ENCODE data around the gene KRT13. TPM values are rescaled to one million over a fixed set of nuclear protein-coding genes. Genes with fewer than 3 reads are reported as not detected.

Gene KRT13
- total and polyA plus RNA-seq, 10 of the 15 experiments (the other 5 are each of a cell fraction or from before 2014, with no cell fraction given), result not detected

DNA sequence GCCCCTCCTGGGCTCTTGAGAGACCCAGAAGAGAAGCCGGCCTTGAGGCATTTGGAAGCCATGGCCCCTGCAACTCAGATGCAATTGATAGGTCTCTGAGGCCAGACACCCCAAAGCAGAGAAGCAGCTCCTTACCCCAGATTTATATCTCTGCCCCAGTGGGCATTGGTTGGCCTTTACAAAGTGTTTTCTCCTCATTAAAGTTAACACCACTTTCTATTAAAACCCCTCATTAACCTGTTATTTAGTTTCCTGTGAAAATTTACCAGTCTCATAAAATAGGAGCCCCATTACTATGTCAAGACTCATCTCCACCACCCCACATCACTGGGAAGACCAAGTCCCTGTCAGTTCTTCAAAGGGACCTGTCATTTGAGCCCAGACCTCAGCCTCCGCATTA is 24.4 kb downstream of the KRT13 start, which contains the start of gene KRT35:
TSS of gene KRT35 (minus strand) at position 116 of the 400 bp plus-strand sequence. CDS start at position 62, 54 bp downstream.
- 57% methylated on average over 2 of the region's 2 CpGs for WGBS (ENCODE audit: insufficient coverage, insufficient replicate concordance, low lambda C conversion rate, missing lambda C conversion rate)
- Histone ChIP-seq H3K27me3 (replicated peaks in 1 of 2; ENCODE audit: control insufficient read depth in 2 of 2, insufficient read depth in 2 of 2, low read length in 1 of 2) (peaks cover 0 to 3% of the 10 kb centered on the region in 2 experiments; a peak in 2 of 4 replicates), H3K79me2 (ENCODE audit: control insufficient read depth, insufficient read depth, low read length) (no peaks in the 10 kb centered on the region), H4K20me1 (ENCODE audit: control insufficient read depth, insufficient read depth) (no peaks in the 10 kb centered on the region), H3K4me2 (ENCODE audit: control insufficient read depth, insufficient read depth) (no peak within 1 kb of the TSS), H3K9me3 (replicated peaks; ENCODE audit: control insufficient read depth, insufficient read depth, low read length) (no peaks in the 10 kb centered on the region), H2AFZ (ENCODE audit: control insufficient read depth, low read depth, low read length) (no peak within 1 kb of the TSS), H3K36me3 (ENCODE audit: control insufficient read depth in 2 of 2, insufficient read depth in 2 of 2, low read length in 1 of 2) (no peaks in the 10 kb centered on the region), H3K4me1 (ENCODE audit: control insufficient read depth, insufficient read depth, low read length) (no peaks in the 10 kb centered on the region; the same call in 1 of the 2 replicates), H3K27ac (ENCODE audit: control insufficient read depth, insufficient read depth) (no peak within 1 kb of the TSS), H3K4me3 (no peak within 1 kb of the TSS), H3K9ac (ENCODE audit: control insufficient read depth, insufficient read depth, low read length) (no peak within 1 kb of the TSS)
- in situ Hi-C loops (cut with MboI) (no loop called here), intact Hi-C loops (cut with micrococcal nuclease; ENCODE audit: unreplicated experiment) (no loop called here)
- SMC1A ChIA-PET (ENCODE audit: uncharacterized antibody, unreplicated experiment), result no interaction called here
- BruUV-seq (replicated peaks), result no TSS peak
- TF ChIP-seq, protein P1, sequence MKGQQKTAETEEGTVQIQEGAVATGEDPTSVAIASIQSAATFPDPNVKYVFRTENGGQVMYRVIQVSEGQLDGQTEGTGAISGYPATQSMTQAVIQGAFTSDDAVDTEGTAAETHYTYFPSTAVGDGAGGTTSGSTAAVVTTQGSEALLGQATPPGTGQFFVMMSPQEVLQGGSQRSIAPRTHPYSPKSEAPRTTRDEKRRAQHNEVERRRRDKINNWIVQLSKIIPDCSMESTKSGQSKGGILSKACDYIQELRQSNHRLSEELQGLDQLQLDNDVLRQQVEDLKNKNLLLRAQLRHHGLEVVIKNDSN (IDR thresholded peaks at IDR 0.05; ENCODE audit: borderline replicate concordance, extremely low read length, insufficient read depth, low read depth, low read length), result no peak
- TF ChIP-seq GABPA (IDR thresholded peaks at IDR 0.05; ENCODE audit: low read depth) (no peak), CBFB (IDR thresholded peaks at IDR 0.05; ENCODE audit: low read depth) (no peak), RELA (IDR thresholded peaks at IDR 0.05; ENCODE audit: borderline replicate concordance, partially characterized antibody) (no peak), RAD51 (IDR thresholded peaks at IDR 0.05) (no peak), SRF (IDR thresholded peaks at IDR 0.05; ENCODE audit: low read depth in 2 of 2, low read length in 2 of 2) (no peak), MTA2 (IDR thresholded peaks at IDR 0.05; ENCODE audit: low read depth) (no peak), CBX3 (IDR thresholded peaks at IDR 0.05; ENCODE audit: borderline replicate concordance, low read depth) (no peak), EGR1 (IDR thresholded peaks at IDR 0.05; ENCODE audit: borderline replicate concordance in 1 of 2, low read depth in 2 of 2, low read length in 2 of 2) (no peak), TAF1 (IDR thresholded peaks at IDR 0.05; ENCODE audit: borderline replicate concordance, low read depth, low read length) (no peak), SUPT20H (IDR thresholded peaks at IDR 0.05; ENCODE audit: borderline replicate concordance, control insufficient read depth, low read depth, low read length) (no peak), CBX5 (IDR thresholded peaks at IDR 0.05; ENCODE audit: low read depth) (no peak), ZSCAN29 (IDR thresholded peaks at IDR 0.05) (no peak), JUNB (IDR thresholded peaks at IDR 0.05) (no peak), HCFC1 (IDR thresholded peaks at IDR 0.05; ENCODE audit: low read length) (no peak)
- TF ChIP-seq, protein P2, sequence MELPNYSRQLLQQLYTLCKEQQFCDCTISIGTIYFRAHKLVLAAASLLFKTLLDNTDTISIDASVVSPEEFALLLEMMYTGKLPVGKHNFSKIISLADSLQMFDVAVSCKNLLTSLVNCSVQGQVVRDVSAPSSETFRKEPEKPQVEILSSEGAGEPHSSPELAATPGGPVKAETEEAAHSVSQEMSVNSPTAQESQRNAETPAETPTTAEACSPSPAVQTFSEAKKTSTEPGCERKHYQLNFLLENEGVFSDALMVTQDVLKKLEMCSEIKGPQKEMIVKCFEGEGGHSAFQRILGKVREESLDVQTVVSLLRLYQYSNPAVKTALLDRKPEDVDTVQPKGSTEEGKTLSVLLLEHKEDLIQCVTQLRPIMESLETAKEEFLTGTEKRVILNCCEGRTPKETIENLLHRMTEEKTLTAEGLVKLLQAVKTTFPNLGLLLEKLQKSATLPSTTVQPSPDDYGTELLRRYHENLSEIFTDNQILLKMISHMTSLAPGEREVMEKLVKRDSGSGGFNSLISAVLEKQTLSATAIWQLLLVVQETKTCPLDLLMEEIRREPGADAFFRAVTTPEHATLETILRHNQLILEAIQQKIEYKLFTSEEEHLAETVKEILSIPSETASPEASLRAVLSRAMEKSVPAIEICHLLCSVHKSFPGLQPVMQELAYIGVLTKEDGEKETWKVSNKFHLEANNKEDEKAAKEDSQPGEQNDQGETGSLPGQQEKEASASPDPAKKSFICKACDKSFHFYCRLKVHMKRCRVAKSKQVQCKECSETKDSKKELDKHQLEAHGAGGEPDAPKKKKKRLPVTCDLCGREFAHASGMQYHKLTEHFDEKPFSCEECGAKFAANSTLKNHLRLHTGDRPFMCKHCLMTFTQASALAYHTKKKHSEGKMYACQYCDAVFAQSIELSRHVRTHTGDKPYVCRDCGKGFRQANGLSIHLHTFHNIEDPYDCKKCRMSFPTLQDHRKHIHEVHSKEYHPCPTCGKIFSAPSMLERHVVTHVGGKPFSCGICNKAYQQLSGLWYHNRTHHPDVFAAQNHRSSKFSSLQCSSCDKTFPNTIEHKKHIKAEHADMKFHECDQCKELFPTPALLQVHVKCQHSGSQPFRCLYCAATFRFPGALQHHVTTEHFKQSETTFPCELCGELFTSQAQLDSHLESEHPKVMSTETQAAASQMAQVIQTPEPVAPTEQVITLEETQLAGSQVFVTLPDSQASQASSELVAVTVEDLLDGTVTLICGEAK (IDR thresholded peaks at IDR 0.05; ENCODE audit: borderline replicate concordance), result no peak
- CTCF ChIA-PET, result no interaction called here
- no peak for ATAC-seq
- FAIRE-seq, result no peak
- RAD21 ChIA-PET (ENCODE audit: unreplicated experiment), result no interaction called here
- POLR2A ChIA-PET, result no interaction called here
- DNase-seq (ENCODE audit: low read depth, low spot score), result no peak
